NK-92 (cell line): ENCODE results near the gene ZNF396.

Source experiments
- DNase-seq: peaks from one replicate; lab custom pipeline; 2025; ENCODE audit not compliant: unreplicated experiment; lab: John Stamatoyannopoulos, UW

The ZNF396 gene

GRCh38 chr18:35386600-35387100 is 9.5 kb upstream of the ZNF396 start:
- DNase-seq: peak; percentile 5

GRCh38 chr18:35383136-35383535 is 6.0 kb upstream of the ZNF396 start:
- DNase-seq: no peak

DNA sequence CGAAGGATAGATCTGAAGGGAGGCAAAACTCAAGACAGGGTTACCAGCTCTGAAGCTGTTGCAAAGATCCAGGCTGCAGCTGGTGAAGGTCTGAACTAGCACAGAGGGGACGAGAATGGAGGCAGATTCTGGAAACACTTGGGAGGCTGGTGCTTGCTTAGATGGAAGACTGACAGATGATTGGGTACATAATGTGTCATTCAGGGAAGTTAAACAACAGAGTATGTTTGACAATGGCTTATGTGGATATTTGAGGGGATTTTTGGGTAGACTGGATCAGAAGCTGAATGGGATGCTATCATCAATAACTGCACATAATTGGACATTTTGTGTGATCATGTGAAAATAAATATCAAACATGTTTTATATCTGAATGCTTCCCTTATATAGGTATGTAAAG is 2.3 kb upstream of the ZNF396 start:
- DNase-seq: no peak

- no peak for DNase-seq
Observed at GRCh38 chr18:35378574-35378896, 1.4 kb upstream of the ZNF396 start.

GRCh38 chr18:35377875-35378573 is 887 bp upstream of the ZNF396 start:
- DNase-seq: no peak

- DNase-seq: no peak
Observed at GRCh38 chr18:35376393-35376741, 770 bp downstream of the ZNF396 start.

DNA sequence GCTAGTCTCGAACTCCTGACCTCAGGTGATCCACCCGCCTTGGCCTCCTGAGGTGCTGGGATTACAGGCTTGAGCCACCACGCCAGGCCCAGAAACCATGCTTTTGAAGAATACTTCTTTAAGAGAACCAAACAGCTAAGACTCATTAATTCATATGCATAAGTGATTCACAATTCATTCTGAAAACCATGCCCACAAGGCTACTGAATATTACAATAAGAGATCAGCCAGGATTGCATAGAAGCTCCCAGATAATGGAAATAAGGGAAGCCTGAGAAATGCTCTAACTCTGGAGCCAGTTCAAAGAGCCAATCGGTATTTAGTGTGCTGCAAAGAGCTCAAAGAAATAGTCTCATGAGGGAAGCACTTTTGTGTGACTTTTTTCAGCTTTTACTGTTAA is 2.4 kb downstream of the ZNF396 start:
- DNase-seq: no peak

- DNase-seq: no peak
Observed at GRCh38 chr18:35371412-35372195, 5.5 kb downstream of the ZNF396 start.

DNA sequence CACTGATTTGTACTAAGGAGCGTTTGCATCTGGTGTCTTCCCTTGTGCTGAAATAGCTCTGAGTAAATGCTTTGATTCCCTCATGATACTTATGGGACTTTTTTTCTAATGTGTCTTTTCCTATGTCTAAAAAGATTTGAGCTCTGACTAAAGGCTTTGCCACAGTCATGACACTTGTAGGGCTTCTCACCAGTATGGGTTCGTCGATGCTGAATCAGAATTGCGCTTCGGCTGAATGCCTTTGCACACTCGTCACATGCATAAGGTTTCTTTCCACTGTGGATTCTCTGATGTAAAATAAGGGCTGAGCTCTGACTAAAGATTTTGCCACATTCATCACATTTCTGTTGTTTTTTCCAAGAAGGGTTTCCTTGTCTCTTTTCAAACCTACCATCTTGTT is 8.0 kb downstream of the ZNF396 start:
- DNase-seq: no peak

GRCh38 chr18:35368595-35368994 is 8.5 kb downstream of the ZNF396 start:
- DNase-seq: no peak

GRCh38 chr18:35362531-35362930 is 14.6 kb downstream of the ZNF396 start:
- no peak for DNase-seq

DNA sequence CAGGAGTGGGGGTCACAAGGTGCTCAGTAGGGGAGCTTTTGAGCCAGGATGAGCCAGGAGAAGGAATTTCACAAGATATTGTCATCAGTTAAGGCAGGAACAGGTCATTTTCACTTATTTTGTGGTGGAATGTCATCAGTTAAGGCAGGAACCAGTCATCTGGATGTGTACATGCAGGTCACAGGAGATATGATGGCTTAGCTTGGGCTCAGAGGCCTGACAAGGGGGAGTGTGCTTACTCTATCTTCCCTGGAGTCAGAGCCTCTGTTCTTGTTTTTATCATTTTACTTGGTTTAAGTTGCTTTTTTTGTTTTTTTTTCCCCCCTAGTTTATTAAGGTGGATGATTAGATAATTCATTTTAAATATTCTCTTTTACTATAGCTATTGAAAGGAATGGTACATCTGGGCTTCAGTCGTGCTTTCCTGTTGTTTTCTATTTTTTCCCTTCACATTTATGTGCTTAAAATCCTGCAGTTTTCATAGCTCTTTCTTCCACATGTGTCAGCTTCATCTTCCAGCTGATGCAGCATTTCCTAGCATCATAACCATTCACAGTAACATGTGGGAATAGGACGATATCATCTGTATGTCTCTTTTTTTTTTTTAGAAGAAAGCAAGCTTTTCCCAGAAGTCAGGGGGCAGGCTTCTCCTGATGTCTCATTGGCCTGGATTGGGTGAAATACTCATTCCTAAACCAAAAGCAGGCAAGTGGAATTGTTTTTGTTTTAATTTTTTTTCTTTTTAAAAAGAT is 15.4 kb downstream of the ZNF396 start:
- DNase-seq: no peak

DNA sequence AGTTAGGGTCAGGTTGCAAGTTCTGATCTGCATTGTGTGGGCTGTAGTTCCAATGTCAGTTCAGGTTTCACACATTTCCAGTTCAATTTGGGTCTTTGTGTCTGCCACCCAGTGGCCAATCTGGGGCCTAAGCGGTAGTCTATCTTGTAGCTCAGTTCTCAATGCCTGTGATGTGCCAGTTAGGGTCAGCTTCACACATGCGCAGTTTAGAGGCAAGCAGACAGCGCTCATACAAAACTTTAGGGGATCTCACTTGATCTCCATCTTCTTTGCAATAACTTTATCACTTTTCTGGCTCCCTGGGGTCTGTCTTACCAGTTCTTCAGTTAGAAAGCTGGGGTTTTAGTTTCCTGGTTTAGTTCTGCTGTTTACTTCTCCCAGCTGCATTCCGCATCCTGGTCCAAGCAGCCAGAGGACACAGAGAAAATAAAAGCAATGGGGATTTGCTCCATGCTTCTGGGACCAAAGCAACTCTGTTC is 22.0 kb downstream of the ZNF396 start:
- DNase-seq: no peak

DNA sequence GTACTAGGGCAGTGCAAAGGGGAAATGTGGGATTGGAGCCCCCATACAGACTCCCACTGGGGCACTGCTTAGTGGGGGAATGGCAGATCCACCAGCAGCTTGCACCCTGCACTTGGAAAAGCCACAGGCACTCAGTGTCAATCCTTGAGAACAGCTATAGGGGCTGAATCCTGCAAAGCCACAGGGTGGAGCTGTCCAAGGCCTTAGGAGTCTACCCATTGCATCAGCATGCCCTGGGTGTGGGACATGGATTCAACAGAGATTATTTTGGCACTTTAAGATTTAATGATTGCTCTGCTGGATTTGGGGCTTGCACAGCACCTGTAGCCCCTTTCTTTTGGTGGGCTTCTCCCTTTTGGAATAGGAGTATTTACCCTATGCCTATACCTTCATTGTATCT is 24.4 kb downstream of the ZNF396 start:
- no peak for DNase-seq

DNA sequence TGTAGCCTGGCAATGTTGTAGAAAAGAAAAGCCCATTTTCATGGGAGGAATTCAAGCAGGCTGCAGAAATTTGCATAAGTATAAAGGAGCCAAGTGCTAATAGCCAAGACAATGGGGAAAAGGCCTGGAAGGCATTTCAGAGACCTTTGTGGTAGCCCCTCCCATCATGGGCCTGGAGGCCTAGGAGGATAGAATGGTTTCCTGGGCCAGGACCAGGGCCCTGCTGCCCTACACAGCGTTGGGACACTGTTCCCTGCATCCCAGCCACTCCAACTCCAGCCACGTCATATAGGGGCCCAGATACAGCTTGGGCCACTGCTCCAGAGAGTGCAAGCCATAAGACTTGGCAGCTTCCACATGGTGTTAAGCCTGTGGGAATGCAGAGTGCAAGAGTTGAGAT is 24.9 kb downstream of the ZNF396 start:
- no peak for DNase-seq

- no peak for DNase-seq
Observed at GRCh38 chr18:35348001-35348400, 29.1 kb downstream of the ZNF396 start.

- no peak for DNase-seq
Observed at GRCh38 chr18:35345950-35346349, 31.2 kb downstream of the ZNF396 start.

DNA sequence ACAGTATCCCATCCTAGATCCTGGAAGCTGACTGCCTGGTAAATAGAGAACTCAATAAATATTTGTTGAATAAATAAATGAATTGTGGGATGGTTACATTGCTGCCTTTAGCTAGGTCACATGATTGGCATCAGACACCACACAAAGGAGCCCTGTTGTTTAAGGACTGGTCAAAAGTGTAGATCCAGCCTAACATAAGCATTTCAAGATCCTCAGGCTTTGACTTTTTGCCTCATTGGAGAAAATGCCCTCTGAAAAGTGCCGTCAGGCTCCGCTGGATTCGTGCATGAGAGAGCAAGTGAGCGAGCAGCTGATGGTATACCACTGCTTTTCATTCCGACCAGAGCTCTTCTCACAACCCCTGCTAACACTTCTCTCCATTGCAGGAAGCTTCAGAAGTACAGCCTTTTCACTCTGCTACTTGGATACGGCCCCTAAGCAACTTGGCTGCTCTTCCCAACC is 31.6 kb downstream of the ZNF396 start:
- no peak for DNase-seq

- no peak for DNase-seq
Observed at GRCh38 chr18:35344736-35345459, 32.2 kb downstream of the ZNF396 start.

GRCh38 chr18:35343936-35344735 is 33.0 kb downstream of the ZNF396 start, which contains the start of gene ZNF24:
ZNF24 (minus strand) TSS chr18:35344420; CDS start chr18:35340650, 3,770 bp downstream.
- DNase-seq: peak; percentile 50
